ENCODE measurements around the gene ZBTB43.

DNA sequence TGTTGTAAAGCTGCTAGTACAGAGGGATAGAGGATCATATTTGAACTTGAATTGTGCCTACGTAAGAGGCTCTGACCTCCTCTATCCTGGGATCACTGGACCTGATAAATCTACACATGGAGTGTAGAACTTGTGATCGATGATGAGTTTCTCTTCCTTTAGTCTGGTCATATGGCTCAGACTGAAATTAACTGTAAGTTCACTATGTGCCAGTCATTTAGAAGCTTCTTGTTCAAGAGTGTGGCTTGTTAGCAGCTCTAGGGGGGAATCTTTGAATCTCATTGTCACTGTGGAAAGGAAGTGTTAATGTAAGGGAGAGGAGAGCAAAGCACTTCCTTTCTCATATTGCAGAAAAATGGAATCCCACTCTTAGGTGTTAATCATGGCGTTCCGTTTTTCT is 67.7 kb downstream of the ZBTB43 start:
- TF ChIP-seq, protein P1, sequence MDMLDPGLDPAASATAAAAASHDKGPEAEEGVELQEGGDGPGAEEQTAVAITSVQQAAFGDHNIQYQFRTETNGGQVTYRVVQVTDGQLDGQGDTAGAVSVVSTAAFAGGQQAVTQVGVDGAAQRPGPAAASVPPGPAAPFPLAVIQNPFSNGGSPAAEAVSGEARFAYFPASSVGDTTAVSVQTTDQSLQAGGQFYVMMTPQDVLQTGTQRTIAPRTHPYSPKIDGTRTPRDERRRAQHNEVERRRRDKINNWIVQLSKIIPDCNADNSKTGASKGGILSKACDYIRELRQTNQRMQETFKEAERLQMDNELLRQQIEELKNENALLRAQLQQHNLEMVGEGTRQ (IDR thresholded peaks at IDR 0.05; ENCODE audit: low read depth, low read length): no peak
- TF ChIP-seq CTCF (conservative IDR thresholded peaks at IDR 0.05; ENCODE audit: low read depth, low read length) (no peak), CEBPB (IDR thresholded peaks at IDR 0.05; ENCODE audit: low read depth, low read length) (no peak), POLR2A (IDR thresholded peaks at IDR 0.05; ENCODE audit: low read depth, low read length) (no peak), MXI1 (IDR thresholded peaks at IDR 0.05; ENCODE audit: borderline replicate concordance, low read depth, low read length) (no peak), MAFK (IDR thresholded peaks at IDR 0.05; ENCODE audit: low read depth, low read length) (no peak), RCOR1 (IDR thresholded peaks at IDR 0.05; ENCODE audit: insufficient replicate concordance, low read length) (no peak), FOS (IDR thresholded peaks at IDR 0.05; ENCODE audit: low read depth, low read length) (no peak), RAD21 (IDR thresholded peaks at IDR 0.05; ENCODE audit: low read length) (no peak), RFX5 (IDR thresholded peaks at IDR 0.05; ENCODE audit: low read depth, low read length) (no peak), BHLHE40 (IDR thresholded peaks at IDR 0.05; ENCODE audit: low read depth, low read length) (no peak), SMC3 (IDR thresholded peaks at IDR 0.05; ENCODE audit: low read depth, low read length) (no peak)
- TF ChIP-seq, protein P2, sequence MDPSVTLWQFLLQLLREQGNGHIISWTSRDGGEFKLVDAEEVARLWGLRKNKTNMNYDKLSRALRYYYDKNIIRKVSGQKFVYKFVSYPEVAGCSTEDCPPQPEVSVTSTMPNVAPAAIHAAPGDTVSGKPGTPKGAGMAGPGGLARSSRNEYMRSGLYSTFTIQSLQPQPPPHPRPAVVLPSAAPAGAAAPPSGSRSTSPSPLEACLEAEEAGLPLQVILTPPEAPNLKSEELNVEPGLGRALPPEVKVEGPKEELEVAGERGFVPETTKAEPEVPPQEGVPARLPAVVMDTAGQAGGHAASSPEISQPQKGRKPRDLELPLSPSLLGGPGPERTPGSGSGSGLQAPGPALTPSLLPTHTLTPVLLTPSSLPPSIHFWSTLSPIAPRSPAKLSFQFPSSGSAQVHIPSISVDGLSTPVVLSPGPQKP (IDR thresholded peaks at IDR 0.05; ENCODE audit: borderline replicate concordance, low read depth, low read length): no peak

Data from IMR-90 (cell line).